SK-N-SH (cell line): ENCODE results near the gene TMEM26. TPM values are rescaled to one million over a fixed set of nuclear protein-coding genes. Genes with fewer than 3 reads are reported as not detected.

Experiments used
- CTCF ChIA-PET: fragments of 300-600, 350-600 bp; formaldehyde crosslinking; extraction: SDS; loops from one replicate; lab custom pipeline; 2021; lab: Yijun Ruan, JAX
- POLR2A ChIA-PET: fragments of 350-600 bp; sonication (Branson Sonifier 250); formaldehyde crosslinking; extraction: SDS; loops from one replicate; lab custom pipeline; 2020; ENCODE audit warnings: antibody characterized with exemption, inconsistent platforms; lab: Yijun Ruan, JAX
- DNase-seq: peaks from one replicate; pipeline ENCODE4 v3.0.0; 2012
- H2AFZ ChIP-seq: fragments of 200-600 bp; sonication (generic); 2 replicates; pipeline ENCODE4 v1.8.1; 2016; ENCODE audit warnings: antibody characterized with exemption, mild to moderate bottlenecking, low read depth
- H3F3A ChIP-seq: fragments of 200-600 bp; sonication (generic); replicated peaks from 2 replicates; pipeline ENCODE3; 2016; ENCODE audit warnings: antibody characterized with exemption, mild to moderate bottlenecking; ENCODE audit not compliant: insufficient read depth
- H3K27ac ChIP-seq, 2 experiments: fragments of 200-500 bp in 1 of 2; fragments of 200-600 bp in 1 of 2; sonication (Bioruptor generic) in 1 of 2; sonication (generic), shearing (Covaris generic) in 1 of 2; 2 replicates each; pipeline versions ENCODE4 v1.5.1 to v1.6.1; 2014 to 2016; ENCODE audit warnings: low read depth in 2 of 2, inconsistent platforms in 1 of 2, low read length in 1 of 2, mild to moderate bottlenecking in 1 of 2, mixed read lengths in 1 of 2
- H3K27me3 ChIP-seq: fragments of 200-600 bp; sonication (generic), shearing (Covaris generic); 2 replicates; pipeline ENCODE4 v1.6.1; 2016; ENCODE audit warnings: mixed run types; ENCODE audit not compliant: insufficient read depth
- H3K36me3 ChIP-seq, 2 experiments: fragments of 200-500 bp in 1 of 2; fragments of 200-600 bp in 1 of 2; sonication (Bioruptor generic) in 1 of 2; sonication (generic) in 1 of 2; replicated peaks in 1 of 2; 2 replicates each; pipeline versions ENCODE3 to v1.5.1; 2014 to 2016; ENCODE audit warnings: low read length in 1 of 2, mild to moderate bottlenecking in 1 of 2; ENCODE audit not compliant: insufficient read depth in 2 of 2, control insufficient read depth in 1 of 2
- H3K4me1 ChIP-seq, 2 experiments: fragments of 200-500 bp in 1 of 2; fragments of 200-600 bp in 1 of 2; sonication (Bioruptor generic) in 1 of 2; sonication (generic), shearing (Covaris generic) in 1 of 2; 2 replicates each; pipeline versions ENCODE4 v1.5.1 to v1.6.1; 2014 to 2016; ENCODE audit warnings: low read depth in 1 of 2, low read length in 1 of 2, mixed run types in 1 of 2; ENCODE audit not compliant: insufficient read depth in 2 of 2, control insufficient read depth in 1 of 2
- H3K4me2 ChIP-seq: fragments of 200-600 bp; sonication (generic), shearing (Covaris generic); 2 replicates; pipeline ENCODE4 v1.6.1; 2017; ENCODE audit warnings: mixed run types
- H3K4me3 ChIP-seq, 2 experiments: fragments of 200-500 bp in 1 of 2; fragments of 200-600 bp in 1 of 2; sonication (Bioruptor generic) in 1 of 2; sonication (generic), shearing (Covaris generic) in 1 of 2; 2 replicates each; pipeline versions ENCODE4 v1.5.1 to v1.8.1; 2014 to 2016; ENCODE audit warnings: low read depth in 2 of 2, inconsistent platforms in 1 of 2, low read length in 1 of 2, mild to moderate bottlenecking in 1 of 2, mixed read lengths in 1 of 2, moderate library complexity in 1 of 2
- H3K79me2 ChIP-seq: fragments of 200-600 bp; sonication (generic); 2 replicates; pipeline ENCODE4 v1.8.1; 2017; ENCODE audit warnings: mild to moderate bottlenecking; ENCODE audit not compliant: insufficient read depth
- H3K9ac ChIP-seq: fragments of 200-600 bp; sonication (generic); 2 replicates; pipeline ENCODE4 v1.6.1; 2017; ENCODE audit warnings: mixed run types
- H3K9me2 ChIP-seq: fragments of 200-600 bp; sonication (generic); 2 replicates; pipeline ENCODE4 v1.6.1; 2017; ENCODE audit warnings: mixed run types
- H3K9me3 ChIP-seq: fragments of 200-600 bp; sonication (generic); 2 replicates; pipeline ENCODE4 v1.6.1; 2017; ENCODE audit warnings: mixed run types, mild to moderate bottlenecking, moderate library complexity
- H4K20me1 ChIP-seq: fragments of 200-600 bp; sonication (generic); 2 replicates; pipeline ENCODE4 v1.6.1; 2017; ENCODE audit warnings: mild to moderate bottlenecking, mixed run types; ENCODE audit not compliant: insufficient read depth
- CHD2 ChIP-seq: fragments of 150-350 bp; IDR thresholded peaks from 2 replicates; pipeline ENCODE4 v1.6.1; 2018; ENCODE audit warnings: low read length; ENCODE audit not compliant: partially characterized antibody
- CTCF ChIP-seq: fragments of 200-600 bp; sonication (generic); IDR thresholded peaks from 2 replicates; pipeline ENCODE4 v1.6.1; 2017; ENCODE audit warnings: antibody characterized with exemption, mild to moderate bottlenecking, moderate library complexity
- ELF1 ChIP-seq: IDR thresholded peaks from 2 replicates; pipeline ENCODE4 v1.4.0; 2012
- EP300 ChIP-seq, 2 experiments: IDR thresholded peaks; 2 replicates each; pipeline versions ENCODE4 v1.4.0 to v1.6.1; 2012; ENCODE audit warnings: borderline replicate concordance in 1 of 2, low read depth in 1 of 2, low read length in 1 of 2
- EZH2phosphoT487 ChIP-seq: fragments of 200-600 bp; sonication (generic); IDR thresholded peaks from 2 replicates; pipeline ENCODE4 v1.6.1; 2017; ENCODE audit warnings: low read depth, mixed run types, mild to moderate bottlenecking, antibody characterized with exemption, moderate library complexity, borderline replicate concordance
- FOSL2 ChIP-seq: IDR thresholded peaks from 2 replicates; pipeline ENCODE4 v1.4.0; 2012; ENCODE audit warnings: low read depth, mild to moderate bottlenecking, moderate library complexity, borderline replicate concordance
- FOXJ3 ChIP-seq: sonication (generic); formaldehyde crosslinking; IDR thresholded peaks from 2 replicates; pipeline ENCODE4 v1.5.1; 2020; ENCODE audit warnings: mild to moderate bottlenecking, missing genetic modification reagents
- FOXM1 ChIP-seq: IDR thresholded peaks from 2 replicates; pipeline ENCODE4 v1.4.0; 2012; ENCODE audit warnings: low read depth, mild to moderate bottlenecking
- GABPA ChIP-seq: IDR thresholded peaks from 2 replicates; pipeline ENCODE4 v1.4.0; 2012; ENCODE audit warnings: low read depth, mild to moderate bottlenecking
- IRF3 ChIP-seq: fragments of 150-350 bp; IDR thresholded peaks from 2 replicates; pipeline ENCODE4 v1.6.1; 2016; ENCODE audit warnings: mild to moderate bottlenecking, low read depth, low read length
- JUND ChIP-seq: IDR thresholded peaks from 2 replicates; pipeline ENCODE4 v1.4.0; 2012
- MEF2A ChIP-seq: IDR thresholded peaks from 2 replicates; pipeline ENCODE4 v1.4.0; 2012; ENCODE audit warnings: low read depth, borderline replicate concordance
- NFIC ChIP-seq: IDR thresholded peaks from 2 replicates; pipeline ENCODE4 v1.4.0; 2012; ENCODE audit warnings: borderline replicate concordance
- RCOR1 ChIP-seq: fragments of 150-350 bp; IDR thresholded peaks from 2 replicates; pipeline ENCODE4 v1.6.1; 2017; ENCODE audit warnings: antibody characterized with exemption, low read length
- RFX5 ChIP-seq: IDR thresholded peaks from 2 replicates; pipeline ENCODE4 v1.6.1; 2012; ENCODE audit warnings: mild to moderate bottlenecking, improper control_type of control experiment, low read length
- SIN3A ChIP-seq: IDR thresholded peaks from 2 replicates; pipeline ENCODE4 v1.6.1; 2012; ENCODE audit warnings: low read depth, mild to moderate bottlenecking, low read length, moderate library complexity, borderline replicate concordance
- TAF1 ChIP-seq: IDR thresholded peaks from 2 replicates; pipeline ENCODE4 v1.6.1; 2012; ENCODE audit warnings: low read depth, mild to moderate bottlenecking, low read length, moderate library complexity, borderline replicate concordance
- TCF12 ChIP-seq: IDR thresholded peaks from 2 replicates; pipeline ENCODE4 v1.4.0; 2012
- USF2 ChIP-seq: fragments of 150-350 bp; IDR thresholded peaks from 2 replicates; pipeline ENCODE4 v1.6.1; 2017; ENCODE audit warnings: antibody characterized with exemption, low read length, low read depth, borderline replicate concordance
- YY1 ChIP-seq: IDR thresholded peaks from 2 replicates; pipeline ENCODE4 v1.4.0; 2012; ENCODE audit warnings: low read depth, mild to moderate bottlenecking
- WGBS: methylation state at CpG from one replicate; pipeline ENCODE4 v1.1.6; 2017; ENCODE audit warnings: low lambda C conversion rate; 5-methylcytosine and 5-hydroxymethylcytosine counted together
- polyA plus RNA-seq, 3 experiments: library from polyadenylated mRNA; depleted of rRNA; stranded (reverse); fragments of >200 nt; gene quantifications; 2 replicates each; pipeline ENCODE4 v1.2.3, GENCODE V29; 2012

Gene TMEM26
- polyA plus RNA-seq, 1 of the 3 experiments (the other 2 are of a cell fraction), result 0.05 TPM

GRCh38 chr10:61486738-61487396, 33.7 kb upstream of the TMEM26 start:
- TF ChIP-seq NFIC, result no peak
- TF ChIP-seq CTCF, result no peak
- TF ChIP-seq JUND, result no peak
- no peak for TF ChIP-seq USF2
- no peak for TF ChIP-seq FOXM1
- TF ChIP-seq IRF3, result no peak
- no peak for TF ChIP-seq SIN3A

GRCh38 chr10:61486251-61486650, 33.1 kb upstream of the TMEM26 start:
- H3K79me2 ChIP-seq, result no peaks in the 10 kb centered on the region
- no peaks in the 10 kb centered on the region for H4K20me1 ChIP-seq
- no peaks in the 10 kb centered on the region for H3K36me3 ChIP-seq
- H3K9me3 ChIP-seq, result no peaks in the 10 kb centered on the region; the same call in 1 of the 2 replicates
- H3K9me2 ChIP-seq, result no peaks in the 10 kb centered on the region
- H3K27me3 ChIP-seq, result no peaks in the 10 kb centered on the region
- DNase-seq, result no peak
- 80% methylated on average over 1 of the region's 1 CpG for WGBS
- POLR2A ChIA-PET, result no interaction called here
- H3F3A ChIP-seq, result no peaks in the 10 kb centered on the region
- CTCF ChIA-PET, result interaction anchor here (1.0 kb wide), 1 partner anchor 108 kb away, joined by 3 read pairs; no protein-coding TSS in a partner anchor
- H3K9ac ChIP-seq, result no peak overlapping the region
- no peak for TF ChIP-seq FOXM1
- no peak for TF ChIP-seq CTCF
- TF ChIP-seq EZH2phosphoT487, result no peak
- TF ChIP-seq TCF12, result no peak
- no peak for TF ChIP-seq FOSL2
- TF ChIP-seq TAF1, result no peak
- TF ChIP-seq ELF1, result no peak
- no peak for TF ChIP-seq YY1
- TF ChIP-seq EP300 (IDR thresholded peaks at IDR 0.05; ENCODE audit: borderline replicate concordance in 1 of 2, low read depth in 1 of 2, low read length in 1 of 2), result no peak
- no peak for TF ChIP-seq SIN3A
- TF ChIP-seq RCOR1, result no peak
- TF ChIP-seq RFX5, result no peak
- no peak for TF ChIP-seq FOXJ3 (CRISPR knock-in tag)
- TF ChIP-seq NFIC, result no peak
- no peak for TF ChIP-seq MEF2A
- no peak for TF ChIP-seq CHD2
- TF ChIP-seq GABPA, result no peak
- TF ChIP-seq, all 33 proteins: peak for 0
- Histone ChIP-seq H3K4me3 (no peak overlapping the region), H3K4me2 (no peak overlapping the region), H3K4me1 (no peaks in the 10 kb centered on the region), H2AFZ (no peak overlapping the region), H3K27ac (no peak overlapping the region)

More at GRCh38 chr10:61486738-61487396, 33.7 kb upstream of the TMEM26 start:
- H3K27me3 ChIP-seq, result no peaks in the 10 kb centered on the region
- H3K79me2 ChIP-seq, result no peaks in the 10 kb centered on the region
- no peaks in the 10 kb centered on the region for H3F3A ChIP-seq
- 65% methylated on average over 2 of the region's 2 CpGs for WGBS
- H3K27ac ChIP-seq, result no peak overlapping the region
- H3K4me1 ChIP-seq, result no peaks in the 10 kb centered on the region
- H3K36me3 ChIP-seq, result no peaks in the 10 kb centered on the region
- H4K20me1 ChIP-seq, result no peaks in the 10 kb centered on the region
- H3K4me3 ChIP-seq, result no peak overlapping the region
- no peak overlapping the region for H3K9ac ChIP-seq
- no peaks in the 10 kb centered on the region for H3K9me2 ChIP-seq
- H3K4me2 ChIP-seq, result no peak overlapping the region
- POLR2A ChIA-PET, result no interaction called here
- H2AFZ ChIP-seq, result no peak overlapping the region
- CTCF ChIA-PET, result interaction anchor here (1.0 kb wide), 1 partner anchor 108 kb away, joined by 3 read pairs; no protein-coding TSS in a partner anchor
- no peak for DNase-seq
- H3K9me3 ChIP-seq, result no peaks in the 10 kb centered on the region; the same call in 1 of the 2 replicates
